A673 (cell line): ENCODE results near the gene SIX6.

Source experiments
- CTCF ChIP-seq: fragments of 300-800, 200-600 bp; sonication (generic); conservative IDR thresholded peaks from 2 replicates; pipeline ENCODE4 v1.5.1; 2017; ENCODE audit warnings: low read depth, mild to moderate bottlenecking, antibody characterized with exemption, low read length, moderate library complexity, mixed read lengths
- EZH2 ChIP-seq: fragments of 200-600 bp; sonication (generic); IDR thresholded peaks from 2 replicates; pipeline ENCODE4 v1.6.1; 2017; ENCODE audit warnings: borderline replicate concordance, low read depth, mild to moderate bottlenecking, mixed read lengths, antibody characterized with exemption, low read length; ENCODE audit not compliant: poor library complexity, severe bottlenecking

DNA sequence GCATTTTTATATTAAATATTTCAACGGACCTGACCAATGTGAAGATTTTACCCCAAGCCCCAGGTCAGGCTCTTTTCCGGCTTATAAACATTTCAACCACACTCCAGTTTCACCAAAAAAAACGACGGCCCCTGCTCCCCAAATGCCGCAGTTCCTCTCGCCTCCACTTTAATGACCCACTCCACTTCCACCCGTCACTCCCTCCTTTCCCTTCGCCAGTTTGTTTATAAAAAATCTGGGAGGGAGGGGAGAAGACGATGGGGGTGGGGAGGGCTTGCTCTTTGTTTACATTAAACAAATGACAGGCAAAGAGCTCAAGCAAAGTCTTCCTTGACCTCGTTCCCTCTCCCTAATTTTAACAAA, 5.4 kb downstream of the SIX6 start:
- TF ChIP-seq CTCF (no peak), EZH2 (no peak)
